Stimulated activated CD4-positive, alpha-beta T cell treated with anti-CD3 and anti-CD28 coated beads, Interleukin-4, amount 100 ng/mL, for 48 hours (primary cell): ENCODE data around the gene EMC9.

ENCODE experiments used
- DNase-seq, 2 donors: peaks; one replicate each; pipeline ENCODE4 v3.0.0-alpha.2; 2020; ENCODE audit warnings: low read depth in 2 of 2

The EMC9 gene

GRCh38 chr14:24089890-24090289 is 51.5 kb downstream of the EMC9 start:
- DNase-seq, result no peak
